Lower leg skin (tissue), 3 donors: ENCODE data around the gene HAO1.

ENCODE experiments used
- POLR2A ChIP-seq, 2 donors: fragments of 450-650 bp; IDR thresholded peaks; one replicate each; pipeline ENCODE4 v1.6.1; 2016 to 2017; ENCODE audit warnings: antibody characterized with exemption in 2 of 2, mild to moderate bottlenecking in 1 of 2, moderate library complexity in 1 of 2
- TF ChIP-seq, protein P1 (sequence below), 3 donors: fragments of 450-650 bp; IDR thresholded peaks; one replicate each; pipeline ENCODE4 v1.5.1; 2016; ENCODE audit warnings: antibody characterized with exemption in 3 of 3, mild to moderate bottlenecking in 3 of 3, moderate library complexity in 2 of 3

DNA sequence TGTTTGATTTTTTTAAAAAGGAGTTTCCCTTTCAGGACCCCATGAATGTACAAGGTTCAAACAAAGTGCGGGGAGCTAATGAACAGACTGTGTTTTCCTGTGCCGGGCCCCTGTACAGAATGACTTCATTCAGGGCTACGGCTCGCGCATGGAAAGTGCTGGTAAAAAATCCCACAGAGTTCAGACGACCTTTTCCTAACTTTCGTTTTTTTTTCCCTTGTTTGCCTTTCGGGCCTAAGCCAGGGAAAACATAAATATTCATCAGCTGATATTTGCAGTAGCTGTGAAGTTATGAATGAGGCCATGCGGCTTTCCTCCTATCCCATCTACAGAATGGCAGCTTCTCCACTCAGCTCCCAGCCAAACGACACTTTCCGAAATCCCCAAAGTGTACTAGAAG lies 74.0 kb downstream of the HAO1 start:
- TF ChIP-seq, protein P1, sequence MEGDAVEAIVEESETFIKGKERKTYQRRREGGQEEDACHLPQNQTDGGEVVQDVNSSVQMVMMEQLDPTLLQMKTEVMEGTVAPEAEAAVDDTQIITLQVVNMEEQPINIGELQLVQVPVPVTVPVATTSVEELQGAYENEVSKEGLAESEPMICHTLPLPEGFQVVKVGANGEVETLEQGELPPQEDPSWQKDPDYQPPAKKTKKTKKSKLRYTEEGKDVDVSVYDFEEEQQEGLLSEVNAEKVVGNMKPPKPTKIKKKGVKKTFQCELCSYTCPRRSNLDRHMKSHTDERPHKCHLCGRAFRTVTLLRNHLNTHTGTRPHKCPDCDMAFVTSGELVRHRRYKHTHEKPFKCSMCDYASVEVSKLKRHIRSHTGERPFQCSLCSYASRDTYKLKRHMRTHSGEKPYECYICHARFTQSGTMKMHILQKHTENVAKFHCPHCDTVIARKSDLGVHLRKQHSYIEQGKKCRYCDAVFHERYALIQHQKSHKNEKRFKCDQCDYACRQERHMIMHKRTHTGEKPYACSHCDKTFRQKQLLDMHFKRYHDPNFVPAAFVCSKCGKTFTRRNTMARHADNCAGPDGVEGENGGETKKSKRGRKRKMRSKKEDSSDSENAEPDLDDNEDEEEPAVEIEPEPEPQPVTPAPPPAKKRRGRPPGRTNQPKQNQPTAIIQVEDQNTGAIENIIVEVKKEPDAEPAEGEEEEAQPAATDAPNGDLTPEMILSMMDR (IDR thresholded peaks at IDR 0.05) = no peak
- TF ChIP-seq POLR2A (IDR thresholded peaks at IDR 0.05) = no peak
